ENCODE data around the gene PRPF40B. TPM values are rescaled to one million over a fixed set of nuclear protein-coding genes. Genes with fewer than 3 reads are reported as not detected.

Gene PRPF40B
- total and polyA plus RNA-seq, 4 donors = 11.3 to 69.0 (median 34.6) TPM

DNA sequence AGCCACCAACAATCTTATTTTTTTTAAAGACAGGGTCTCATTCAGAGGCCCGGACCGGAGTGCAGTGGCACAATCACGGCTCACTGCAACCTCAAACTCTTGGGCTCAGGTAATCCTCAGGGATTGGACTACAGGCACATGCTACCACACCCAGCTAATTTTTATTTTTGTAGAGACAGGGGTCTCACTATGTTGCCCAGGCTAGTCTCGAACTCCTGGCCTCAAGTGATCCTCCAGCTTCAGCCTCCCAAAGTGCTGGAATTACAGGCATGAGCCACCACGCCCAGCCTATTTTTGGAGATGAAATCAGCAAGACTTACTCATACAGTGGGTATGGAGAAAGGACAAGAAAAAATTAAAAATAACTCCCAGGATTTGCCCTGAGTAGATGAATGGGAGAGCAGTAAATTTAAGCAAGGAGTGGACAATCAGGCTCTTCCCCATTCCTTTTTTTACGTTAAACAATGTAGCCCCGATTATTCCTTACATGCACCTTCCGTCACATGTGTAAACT lies 70.6 kb downstream of the PRPF40B start:
- intact Hi-C loops (cut with DNase I) = no loop called here
- peaks cover 0 to 7% of the 10 kb centered on the region in 2 donors for H3K4me1 ChIP-seq (ENCODE audit: control insufficient read depth in 1 of 2, insufficient read depth in 2 of 2, low read length in 2 of 2)
- H3K36me3 ChIP-seq (ENCODE audit: control insufficient read depth in 1 of 2, insufficient read depth in 2 of 2, low read length in 1 of 2) = no peaks in the 10 kb centered on the region
- H3K27me3 ChIP-seq (ENCODE audit: control insufficient read depth in 1 of 2, insufficient read depth in 2 of 2, low read length in 1 of 2) = no peaks in the 10 kb centered on the region
- H3K9me3 ChIP-seq (ENCODE audit: control insufficient read depth, low read length) = no peaks in the 10 kb centered on the region
- DNase-seq (no peak), ATAC-seq (ENCODE audit: low FRiP score) (no peak)
- WGBS, 2 donors = 84 to 86% methylated on average over 8 of the region's 8 CpGs
- no peak overlapping the region for H3K4me3 ChIP-seq (ENCODE audit: low read length in 2 of 2)
- no peak overlapping the region for H3K27ac ChIP-seq (ENCODE audit: low read depth in 1 of 2, low read length in 2 of 2)

Other genes with a start within 250 kb of the PRPF40B start
- 1 to 10 TPM in 1 of 2 donors, under 1 TPM in 1; 0.10 to 1.7 TPM for gene KCNH3, start 84.5 kb upstream of the PRPF40B start, total RNA-seq
- 1 to 10 TPM in 1 of 2 donors, under 1 TPM in 1; 0.31 to 1.5 TPM for gene KCNH3, start 84.5 kb upstream of the PRPF40B start, polyA plus RNA-seq
- 10 to 100 TPM; 34.7 to 44.0 TPM for gene MCRS1, start 55.4 kb upstream of the PRPF40B start, total RNA-seq
- gene MCRS1, start 55.4 kb upstream of the PRPF40B start, polyA plus RNA-seq = 10 to 100 TPM; 27.5 to 99.2 TPM
- under 1 TPM; 0.23 to 0.30 TPM for gene FAM186B, start 17.9 kb upstream of the PRPF40B start, total RNA-seq
- gene FAM186B, start 17.9 kb upstream of the PRPF40B start, polyA plus RNA-seq = under 1 TPM in 1 of 2 donors, not detected in 1; 0.26 TPM
- gene FMNL3, start 83.8 kb downstream of the PRPF40B start, total RNA-seq = 10 to 100 TPM; 31.4 to 53.9 TPM
- gene FMNL3, start 83.8 kb downstream of the PRPF40B start, polyA plus RNA-seq = 10 to 100 TPM in 1 of 2 donors, 1 to 10 TPM in 1; 6.5 to 10.4 TPM
- 100 to 1,000 TPM; 290 to 325 TPM for gene TMBIM6, start 118.0 kb downstream of the PRPF40B start, total RNA-seq
- 100 to 1,000 TPM; 114 to 163 TPM for gene TMBIM6, start 118.0 kb downstream of the PRPF40B start, polyA plus RNA-seq
- 10 to 100 TPM; 22.2 to 38.7 TPM for gene NCKAP5L, start 204.9 kb downstream of the PRPF40B start, total RNA-seq
- gene NCKAP5L, start 204.9 kb downstream of the PRPF40B start, polyA plus RNA-seq = 10 to 100 TPM in 1 of 2 donors, 1 to 10 TPM in 1; 3.5 to 14.8 TPM
- 1 to 10 TPM; 3.5 to 5.0 TPM for gene BCDIN3D, start 219.5 kb downstream of the PRPF40B start, total RNA-seq
- 1 to 10 TPM; 1.5 to 1.6 TPM for gene BCDIN3D, start 219.5 kb downstream of the PRPF40B start, polyA plus RNA-seq

Data from aorta (tissue), 5 donors.